ENCODE measurements around the gene B4GALNT3. TPM values are rescaled to one million over a fixed set of nuclear protein-coding genes. Genes with fewer than 3 reads are reported as not detected.
A peak's percentile ranks its signal among the peaks of the same experiment; 100 is the strongest.

The B4GALNT3 gene
- total and polyA plus RNA-seq, 2 of the 13 experiments (the other 11 are each of a cell fraction or from before 2014, with no cell fraction given) = 3.2 to 4.4 TPM

GRCh38 chr12:572532-572899 is 112.8 kb downstream of the B4GALNT3 start (continued):
- TF ChIP-seq ZNF431 (CRISPR knock-in tag; IDR thresholded peaks at IDR 0.05; ENCODE audit: borderline replicate concordance, low read depth) (0 out of 2 replicates have a peak, but pooled peaks have one; percentile 21), GPN1 (CRISPR knock-in tag; IDR thresholded peaks at IDR 0.05; ENCODE audit: borderline replicate concordance) (no peak), ZNF318 (CRISPR knock-in tag; IDR thresholded peaks at IDR 0.05) (no peak), ATF6 (CRISPR knock-in tag; conservative IDR thresholded peaks at IDR 0.05) (no peak), SNAPC5 (CRISPR knock-in tag; IDR thresholded peaks at IDR 0.05; ENCODE audit: borderline replicate concordance) (no peak), FOSL2 (CRISPR knock-in tag; IDR thresholded peaks at IDR 0.05) (peak; percentile 82), NFRKB (IDR thresholded peaks at IDR 0.05) (no peak), ZKSCAN8 (CRISPR knock-in tag; IDR thresholded peaks at IDR 0.05; ENCODE audit: borderline replicate concordance) (no peak), MNT (IDR thresholded peaks at IDR 0.05) (no peak), ZNF256 (CRISPR knock-in tag; conservative IDR thresholded peaks at IDR 0.05) (no peak), ZBTB7A (CRISPR knock-in tag; IDR thresholded peaks at IDR 0.05) (no peak), ZNF772 (CRISPR knock-in tag; IDR thresholded peaks at IDR 0.05) (no peak), YEATS4 (CRISPR knock-in tag; IDR thresholded peaks at IDR 0.05; ENCODE audit: borderline replicate concordance) (0 out of 2 replicates have a peak, but pooled peaks have one; percentile 16), HMGA1 (CRISPR knock-in tag; conservative IDR thresholded peaks at IDR 0.05) (no peak), TFE3 (CRISPR knock-in tag; IDR thresholded peaks at IDR 0.05) (no peak), ZNF652 (CRISPR knock-in tag; IDR thresholded peaks at IDR 0.05; ENCODE audit: borderline replicate concordance, low read depth) (peak; percentile 92), ATF7 (IDR thresholded peaks at IDR 0.05) (no peak), ATF7 (CRISPR knock-in tag; IDR thresholded peaks at IDR 0.05) (no peak), ZMYM3 (CRISPR knock-in tag; IDR thresholded peaks at IDR 0.05) (peak; percentile 67; the same call in 1 of the 2 replicates)
